ENCODE measurements around the gene NEGR1. TPM values are rescaled to one million over a fixed set of nuclear protein-coding genes. Genes with fewer than 3 reads are reported as not detected.

Gene NEGR1
- total and polyA plus RNA-seq, 2 donors (not counting 3 experiments of a cell fraction or from before 2014, with no cell fraction given), result 6.8 to 21.8 TPM

- peak overlapping the region; percentile 45 for H2AFZ ChIP-seq (ENCODE audit: low read depth, low read length)
- no peaks in the 10 kb centered on the region for H3K36me3 ChIP-seq (ENCODE audit: control insufficient read depth in 2 of 2, extremely low read depth in 1 of 2, insufficient read depth in 2 of 2, low read length in 2 of 2)
- intact Hi-C loops (cut with micrococcal nuclease) (no loop called here), dilution Hi-C loops (cut with MboI; ENCODE audit: extremely low pct_ligation_motif_present, low sequenced_read_pairs) (no loop called here)
- TF ChIP-seq, protein P1, sequence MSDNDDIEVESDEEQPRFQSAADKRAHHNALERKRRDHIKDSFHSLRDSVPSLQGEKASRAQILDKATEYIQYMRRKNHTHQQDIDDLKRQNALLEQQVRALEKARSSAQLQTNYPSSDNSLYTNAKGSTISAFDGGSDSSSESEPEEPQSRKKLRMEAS (IDR thresholded peaks at IDR 0.05; ENCODE audit: insufficient read depth, insufficient read length), result no peak
- TF ChIP-seq GATA2 (IDR thresholded peaks at IDR 0.05; ENCODE audit: insufficient read depth, insufficient read length, low read depth, low read length), result no peak
- TF ChIP-seq EZH2 (IDR thresholded peaks at IDR 0.05; ENCODE audit: borderline replicate concordance, low read depth, low read length, severe bottlenecking), result no peak
- ChIA-PET CTCF (no interaction called here), POLR2A (no interaction called here)
- H3K4me1 ChIP-seq (ENCODE audit: control insufficient read depth, extremely low read depth, insufficient read depth, low read length), result no peaks in the 10 kb centered on the region
- H3K27me3 ChIP-seq (ENCODE audit: control insufficient read depth in 2 of 2, insufficient read depth in 2 of 2, low read length in 2 of 2), result no peaks in the 10 kb centered on the region
- H4K20me1 ChIP-seq (replicated peaks; ENCODE audit: control insufficient read depth, extremely low read depth, insufficient read depth, low read length), result no peaks in the 10 kb centered on the region
- DNase-seq (ENCODE audit: low read depth, low spot score), result peak; percentile 8
- H3K9me3 ChIP-seq (replicated peaks; ENCODE audit: control insufficient read depth, insufficient read depth, low read length), result no peaks in the 10 kb centered on the region
- BruUV-seq (replicated peaks), result no TSS peak
- no peak overlapping the region for H3K9ac ChIP-seq (replicated peaks; ENCODE audit: extremely low read depth, insufficient read depth, low read length)
- no peak overlapping the region for H3K27ac ChIP-seq (ENCODE audit: insufficient read depth, low read depth, low read length)
- no peaks in the 10 kb centered on the region for H3K9me1 ChIP-seq (replicated peaks; ENCODE audit: control insufficient read depth, extremely low read depth, insufficient read depth, low read length)
- no peaks in the 10 kb centered on the region for H3K79me2 ChIP-seq (ENCODE audit: control insufficient read depth, insufficient read depth, low read length)
- no peak overlapping the region for H3K4me2 ChIP-seq (ENCODE audit: insufficient read depth, low read length)
- no peak overlapping the region for H3K4me3 ChIP-seq (replicated peaks in 1 of 3; ENCODE audit: insufficient read depth in 1 of 3, low read depth in 1 of 3, low read length in 3 of 3)
- FAIRE-seq, result no peak
Observed at GRCh38 chr1:72000809-72001208, 281.5 kb downstream of the NEGR1 start.

GRCh38 chr1:71994646-71995045 is 287.7 kb downstream of the NEGR1 start:
- dilution Hi-C loops (cut with MboI; ENCODE audit: extremely low pct_ligation_motif_present, low sequenced_read_pairs), result no loop called here
- POLR2A ChIA-PET, result no interaction called here
- FAIRE-seq, result no peak

More at GRCh38 chr1:71994646-71995045, 287.7 kb downstream of the NEGR1 start:
- no peak overlapping the region for H3K9ac ChIP-seq (replicated peaks; ENCODE audit: extremely low read depth, insufficient read depth, low read length)
- H3K4me3 ChIP-seq (replicated peaks in 1 of 3; ENCODE audit: insufficient read depth in 1 of 3, low read depth in 1 of 3, low read length in 3 of 3), result no peak overlapping the region
- TF ChIP-seq FOS (IDR thresholded peaks at IDR 0.05; ENCODE audit: borderline replicate concordance, insufficient read depth, low read length) (no peak), CTCF (IDR thresholded peaks at IDR 0.05; ENCODE audit: extremely low read depth in 1 of 2, insufficient read depth in 1 of 2, low read depth in 1 of 2, low read length in 2 of 2) (no peak), MYC (IDR thresholded peaks at IDR 0.05; ENCODE audit: low read depth, low read length) (no peak), GATA2 (IDR thresholded peaks at IDR 0.05; ENCODE audit: insufficient read depth, insufficient read length, low read depth, low read length) (no peak), POLR2AphosphoS5 (IDR thresholded peaks at IDR 0.05; ENCODE audit: insufficient read depth, low read depth, low read length) (no peak), JUN (IDR thresholded peaks at IDR 0.05; ENCODE audit: borderline replicate concordance, insufficient read depth, insufficient read length, low read depth) (no peak), EZH2 (IDR thresholded peaks at IDR 0.05; ENCODE audit: borderline replicate concordance, low read depth, low read length, severe bottlenecking) (no peak), POLR2A (IDR thresholded peaks at IDR 0.05; ENCODE audit: low read depth, low read length) (no peak)
- TF ChIP-seq, protein P1 (IDR thresholded peaks at IDR 0.05; ENCODE audit: insufficient read depth, insufficient read length), result no peak
- no peak overlapping the region for H3K4me2 ChIP-seq (ENCODE audit: insufficient read depth, low read length)
- H3K9me1 ChIP-seq (replicated peaks; ENCODE audit: control insufficient read depth, extremely low read depth, insufficient read depth, low read length), result no peaks in the 10 kb centered on the region
- no peaks in the 10 kb centered on the region for H3K4me1 ChIP-seq (ENCODE audit: control insufficient read depth, extremely low read depth, insufficient read depth, low read length)
- DNase-seq (ENCODE audit: low read depth, low spot score), result no peak
- no TSS peak for BruUV-seq (replicated peaks)
- H4K20me1 ChIP-seq (replicated peaks; ENCODE audit: control insufficient read depth, extremely low read depth, insufficient read depth, low read length), result no peaks in the 10 kb centered on the region
- H3K36me3 ChIP-seq (ENCODE audit: control insufficient read depth in 2 of 2, extremely low read depth in 1 of 2, insufficient read depth in 2 of 2, low read length in 2 of 2), result no peaks in the 10 kb centered on the region
- intact Hi-C loops (cut with micrococcal nuclease), result no loop called here
- H3K79me2 ChIP-seq (ENCODE audit: control insufficient read depth, insufficient read depth, low read length), result no peaks in the 10 kb centered on the region
- H3K9me3 ChIP-seq (replicated peaks; ENCODE audit: control insufficient read depth, insufficient read depth, low read length), result no peaks in the 10 kb centered on the region
- H2AFZ ChIP-seq (ENCODE audit: low read depth, low read length), result no peak overlapping the region
- CTCF ChIA-PET, result interaction anchor here (0.6 kb wide), 1 partner anchor 175 kb away, joined by 3 read pairs; no protein-coding TSS in a partner anchor
- H3K27ac ChIP-seq (ENCODE audit: insufficient read depth, low read depth, low read length), result no peak overlapping the region
- no peaks in the 10 kb centered on the region for H3K27me3 ChIP-seq (ENCODE audit: control insufficient read depth in 2 of 2, insufficient read depth in 2 of 2, low read length in 2 of 2)
